HepG2 (cell line): ENCODE data around the gene MAMSTR. TPM values are rescaled to one million over a fixed set of nuclear protein-coding genes. Genes with fewer than 3 reads are reported as not detected.

Experiments
- ATF7-NPFF ChIP-seq: sonication (generic); formaldehyde crosslinking; IDR thresholded peaks from 2 replicates; pipeline ENCODE4 v1.8.1; 2023; ENCODE audit warnings: mild to moderate bottlenecking, low read depth, missing genetic modification reagents, moderate library complexity
- BCL6 ChIP-seq: IDR thresholded peaks from 2 replicates; pipeline ENCODE4 v1.6.1; 2016; ENCODE audit warnings: missing genetic modification reagents, missing compliant biosample characterization
- BHLHE40 ChIP-seq: IDR thresholded peaks from 2 replicates; pipeline ENCODE4 v1.6.1; 2011; ENCODE audit warnings: low read length, improper control_type of control experiment
- CBX2 ChIP-seq, 2 experiments: fragments of 200-600 bp in 1 of 2; sonication (generic); formaldehyde crosslinking in 1 of 2; IDR thresholded peaks; 2 replicates each; pipeline versions ENCODE4 v1.7.0 to v1.8.1; 2018 to 2022; ENCODE audit warnings: low read depth in 2 of 2, low read length in 1 of 2, mild to moderate bottlenecking in 1 of 2, missing genetic modification reagents in 1 of 2
- CCAR2 ChIP-seq: fragments of 200-400 bp; formaldehyde crosslinking; optimal IDR thresholded peaks from 2 replicates; pipeline ENCODE3; 2018; ENCODE audit warnings: low read depth, mild to moderate bottlenecking, low read length, moderate library complexity
- ELF3 ChIP-seq: IDR thresholded peaks from 2 replicates; pipeline ENCODE4 v1.6.1; 2016; ENCODE audit warnings: missing genetic modification reagents, missing compliant biosample characterization
- KLF12 ChIP-seq: sonication (generic); formaldehyde crosslinking; IDR thresholded peaks from 2 replicates; pipeline ENCODE4 v1.4.0; 2020; ENCODE audit warnings: missing genetic modification reagents, borderline replicate concordance
- MAX ChIP-seq: IDR thresholded peaks from 2 replicates; pipeline ENCODE4 v1.6.1; 2012; ENCODE audit warnings: inconsistent platforms
- NFE2L1 ChIP-seq: sonication (generic); formaldehyde crosslinking; IDR thresholded peaks from 2 replicates; pipeline ENCODE4 v1.4.0; 2020; ENCODE audit warnings: missing genetic modification reagents, mild to moderate bottlenecking, borderline replicate concordance
- PITX1 ChIP-seq: sonication (generic); formaldehyde crosslinking; IDR thresholded peaks from 2 replicates; pipeline ENCODE4 v1.5.1; 2020; ENCODE audit warnings: mild to moderate bottlenecking, missing genetic modification reagents
- PREB ChIP-seq: sonication (generic); formaldehyde crosslinking; IDR thresholded peaks from 2 replicates; pipeline ENCODE4 v1.4.0; 2020; ENCODE audit warnings: missing genetic modification reagents
- RFX5 ChIP-seq: IDR thresholded peaks from 2 replicates; pipeline ENCODE4 v1.6.1; 2011; ENCODE audit warnings: low read depth, low read length, improper control_type of control experiment
- THRA ChIP-seq: sonication (generic); formaldehyde crosslinking; IDR thresholded peaks from 2 replicates; pipeline ENCODE4 v1.4.0; 2020; ENCODE audit warnings: missing genetic modification reagents, borderline replicate concordance
- UBTF ChIP-seq: sonication (generic); formaldehyde crosslinking; IDR thresholded peaks from 2 replicates; pipeline ENCODE4 v1.4.0; 2020; ENCODE audit warnings: mild to moderate bottlenecking, missing genetic modification reagents
- ZBTB39 ChIP-seq: sonication (generic); formaldehyde crosslinking; IDR thresholded peaks from 2 replicates; pipeline ENCODE4 v1.5.0; 2020; ENCODE audit warnings: missing genetic modification reagents
- ZFP36L2 ChIP-seq: sonication (generic); formaldehyde crosslinking; IDR thresholded peaks from 2 replicates; pipeline ENCODE4 v1.4.0; 2020; ENCODE audit warnings: missing genetic modification reagents
- ZMYM4 ChIP-seq: sonication (generic); formaldehyde crosslinking; IDR thresholded peaks from 2 replicates; pipeline ENCODE4 v1.8.1; 2023; ENCODE audit warnings: mild to moderate bottlenecking, missing genetic modification reagents
- ZNF292 ChIP-seq: sonication (generic); formaldehyde crosslinking; IDR thresholded peaks from 2 replicates; pipeline ENCODE4 v1.8.1; 2022; ENCODE audit warnings: mild to moderate bottlenecking, low read depth, missing genetic modification reagents, borderline replicate concordance
- ZNF576 ChIP-seq: sonication (generic); formaldehyde crosslinking; IDR thresholded peaks from 2 replicates; pipeline ENCODE4 v1.4.0; 2020; ENCODE audit warnings: mild to moderate bottlenecking, missing genetic modification reagents
- ZNF691 ChIP-seq: sonication (generic); formaldehyde crosslinking; IDR thresholded peaks from 2 replicates; pipeline ENCODE4 v1.4.0; 2020; ENCODE audit warnings: missing genetic modification reagents, low read depth, mild to moderate bottlenecking, borderline replicate concordance
- polyA plus RNA-seq, 8 experiments: library from polyadenylated mRNA; depleted of rRNA in 3 of 8; stranded (reverse) in 7 of 8; unstranded in 1 of 8; fragments of >200 nt; fragmentation: Illumina TruSeq in 4 of 8; extraction: Trizol in 4 of 8; gene quantifications; 2 replicates each; pipeline versions ENCODE4 v1.2.1 to v1.2.3, GENCODE V29; 2011 to 2016; ENCODE audit warnings: low read depth in 4 of 8, missing spikeins in 1 of 8, mixed read lengths in 1 of 8; ENCODE audit not compliant: insufficient read depth in 1 of 8
- total RNA-seq, 5 experiments: library from RNA; depleted of rRNA; stranded (reverse); fragments of >200 nt; fragmentation: Illumina TruSeq; extraction: Trizol; gene quantifications; 2 replicates each; pipeline ENCODE4 v1.2.3, GENCODE V29; 2016; ENCODE audit warnings: low read depth in 1 of 5

The MAMSTR gene
- total and polyA plus RNA-seq, 2 of the 13 experiments (the other 11 are each of a cell fraction or from before 2014, with no cell fraction given) = 2.2 to 2.4 TPM

- TF ChIP-seq ATF7-NPFF (CRISPR knock-in tag) = peak; percentile 65; the same call in 1 of the 2 replicates
- 0 out of 2 replicates have a peak, but pooled peaks have one; percentile 17 for TF ChIP-seq ELF3
- no peak for TF ChIP-seq THRA (CRISPR knock-in tag)
- no peak for TF ChIP-seq ZNF691 (CRISPR knock-in tag)
- no peak for TF ChIP-seq CBX2 (IDR thresholded peaks at IDR 0.05; ENCODE audit: low read depth, low read length)
- TF ChIP-seq CBX2 (CRISPR knock-in tag; IDR thresholded peaks at IDR 0.05; ENCODE audit: low read depth) = no peak
- no peak for TF ChIP-seq NFE2L1 (CRISPR knock-in tag)
- TF ChIP-seq MAX = no peak; the same call in 1 of the 2 replicates
- no peak for TF ChIP-seq CCAR2
- TF ChIP-seq PITX1 = peak; percentile 15; the same call in 1 of the 2 replicates
- TF ChIP-seq ZBTB39 (CRISPR knock-in tag) = no peak
- TF ChIP-seq ZNF292 (CRISPR knock-in tag) = no peak
- peak; percentile 59; the same call in 1 of the 2 replicates for TF ChIP-seq KLF12 (CRISPR knock-in tag)
- no peak for TF ChIP-seq ZNF576 (CRISPR knock-in tag)
- no peak for TF ChIP-seq ZMYM4
- no peak for TF ChIP-seq BHLHE40
- peak; percentile 39; the same call in 1 of the 2 replicates for TF ChIP-seq UBTF
- no peak for TF ChIP-seq BCL6 (CRISPR knock-in tag)
- TF ChIP-seq RFX5 = peak; percentile 34
- TF ChIP-seq PREB = no peak
- TF ChIP-seq ZFP36L2 (CRISPR knock-in tag) = no peak
These were observed 5.4 kb downstream of the MAMSTR start (continued) for GRCh38 chr19:48713864-48714755.
